NOMO-1 treated with DMSO at 0.1 percent for 48 hours (cell line): ENCODE data around the gene MRPS11.
"Not testable (repeated sequence)": the region's sequence is repeated elsewhere in the genome, so short reads cannot be mapped to it uniquely, and the experiment has no call there.

Source experiments
- DNase-seq: peaks from one replicate; lab custom pipeline; 2025; ENCODE audit not compliant: unreplicated experiment; lab: John Stamatoyannopoulos, UW

Gene MRPS11

DNA sequence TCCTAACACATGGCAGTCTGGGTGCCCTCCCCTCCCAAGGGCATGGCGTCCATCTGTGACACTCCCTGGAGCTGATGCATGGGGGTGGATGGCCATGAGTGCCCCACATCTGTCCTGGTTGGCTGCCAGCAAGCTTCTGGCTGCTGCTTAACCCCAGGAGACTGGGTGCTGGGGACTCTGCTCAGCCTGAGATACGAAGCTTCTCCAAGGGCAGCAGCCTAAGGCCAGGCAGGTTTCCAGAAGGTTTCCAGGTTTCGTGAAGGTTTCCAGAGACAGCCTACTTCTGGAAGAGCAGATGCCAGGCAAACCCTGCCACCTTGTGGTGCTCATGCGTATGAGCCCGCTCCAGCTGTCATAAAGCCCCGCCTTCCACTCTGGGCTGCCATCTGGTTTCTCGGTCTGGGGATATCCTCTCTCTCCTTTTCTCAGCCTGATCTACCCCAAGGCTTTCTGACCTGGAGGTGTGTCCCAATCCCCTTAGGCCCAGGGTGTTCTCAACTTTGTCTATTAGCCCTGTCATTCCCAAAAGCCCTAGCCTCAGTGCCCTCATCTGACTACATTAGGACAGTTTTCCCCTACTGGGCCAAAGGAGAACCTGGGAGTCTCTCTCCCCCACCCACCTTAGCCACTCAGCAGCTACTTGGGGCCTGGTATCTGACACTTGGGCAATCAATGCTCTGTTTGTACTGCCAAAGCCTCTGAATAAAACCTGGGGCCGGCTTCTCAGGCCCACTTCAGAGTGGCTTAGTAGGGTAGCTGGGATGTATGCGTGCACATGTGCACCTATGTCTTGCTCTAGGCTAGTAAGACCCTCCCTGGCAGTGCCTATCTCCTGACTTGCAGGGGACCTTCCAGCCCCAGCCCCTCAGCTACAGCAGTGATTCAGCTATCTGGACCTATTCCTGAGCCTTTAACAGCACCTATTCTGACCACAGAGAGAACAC is 12.4 kb upstream of the MRPS11 start:
- peak; percentile 11 for DNase-seq

DNA sequence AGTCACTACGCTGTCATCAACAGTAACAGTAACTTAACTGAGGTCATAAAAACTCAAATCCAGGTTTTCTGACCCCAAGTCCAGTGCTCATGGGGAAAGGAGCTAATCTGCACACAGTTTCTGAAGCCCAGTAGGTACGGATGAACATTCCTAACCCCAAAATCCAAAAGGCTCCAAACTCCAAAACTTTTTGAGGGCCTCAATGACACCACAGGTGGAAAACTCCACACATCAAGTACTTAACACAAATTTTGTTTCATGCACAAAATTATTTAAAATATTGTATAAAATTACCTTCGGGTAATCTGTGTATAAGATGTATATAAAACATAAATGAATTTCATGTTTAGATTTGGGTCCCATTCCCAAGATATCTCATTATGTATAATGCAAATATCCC is 10.8 kb upstream of the MRPS11 start:
- DNase-seq = no peak

DNA sequence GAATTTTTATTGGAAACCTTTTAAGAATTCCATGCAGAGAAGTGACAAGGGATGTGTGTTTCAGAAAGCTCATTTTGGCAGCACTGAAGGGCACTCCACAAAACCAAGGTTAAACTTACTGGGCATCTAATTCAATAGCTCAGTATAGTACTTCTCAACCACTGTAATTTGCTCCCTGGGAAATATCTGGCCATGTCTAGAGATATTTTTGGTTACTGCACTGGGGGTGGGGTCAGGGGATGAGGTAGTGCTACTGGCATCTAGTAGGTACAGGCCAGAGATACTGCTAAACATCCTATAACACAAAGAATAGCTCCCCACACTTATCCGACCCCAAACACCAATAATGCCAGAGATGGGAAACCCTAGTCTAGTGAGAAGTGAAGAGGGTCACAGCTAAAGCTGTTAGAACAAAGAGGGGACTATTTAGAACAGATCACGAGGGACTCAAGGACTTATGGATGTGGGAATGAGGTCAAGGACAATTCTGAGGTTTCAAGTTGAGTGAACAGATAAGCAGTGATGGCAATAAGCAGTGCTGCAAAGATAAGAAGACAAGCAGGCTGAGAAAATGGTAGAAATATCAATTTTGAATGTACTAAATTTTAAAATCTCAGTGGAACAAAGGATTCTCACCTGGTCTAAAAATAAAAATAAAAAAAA is 3.5 kb upstream of the MRPS11 start:
- DNase-seq = no peak

DNA sequence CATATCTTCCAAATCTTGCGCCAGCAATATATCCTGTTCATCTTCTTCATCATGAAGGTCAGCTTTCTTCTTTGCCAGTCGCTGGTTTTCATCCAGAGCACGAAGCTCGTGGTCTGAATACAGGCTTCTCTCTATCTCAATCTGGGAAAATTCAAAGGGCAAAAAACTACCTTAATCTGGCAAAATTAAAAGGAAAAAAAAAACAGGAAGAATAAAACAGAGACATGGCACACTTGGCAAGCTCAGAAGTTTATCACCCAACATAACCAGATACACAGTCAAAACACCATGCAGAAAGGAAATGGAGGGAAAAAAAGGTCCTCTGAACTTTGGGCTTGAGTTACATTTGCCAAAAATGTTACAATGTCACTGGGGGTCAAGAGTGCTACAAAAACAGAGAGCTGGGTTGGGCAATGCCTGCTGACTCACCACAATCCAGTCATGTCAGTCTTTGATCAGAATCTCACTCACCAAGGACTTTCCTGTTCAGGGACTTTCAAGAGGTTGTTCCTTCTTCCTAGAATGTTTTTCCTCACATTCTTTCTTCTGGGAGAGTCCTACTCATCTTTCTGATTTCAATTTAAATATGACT is 1.8 kb upstream of the MRPS11 start:
- peak; percentile 59 for DNase-seq

DNA sequence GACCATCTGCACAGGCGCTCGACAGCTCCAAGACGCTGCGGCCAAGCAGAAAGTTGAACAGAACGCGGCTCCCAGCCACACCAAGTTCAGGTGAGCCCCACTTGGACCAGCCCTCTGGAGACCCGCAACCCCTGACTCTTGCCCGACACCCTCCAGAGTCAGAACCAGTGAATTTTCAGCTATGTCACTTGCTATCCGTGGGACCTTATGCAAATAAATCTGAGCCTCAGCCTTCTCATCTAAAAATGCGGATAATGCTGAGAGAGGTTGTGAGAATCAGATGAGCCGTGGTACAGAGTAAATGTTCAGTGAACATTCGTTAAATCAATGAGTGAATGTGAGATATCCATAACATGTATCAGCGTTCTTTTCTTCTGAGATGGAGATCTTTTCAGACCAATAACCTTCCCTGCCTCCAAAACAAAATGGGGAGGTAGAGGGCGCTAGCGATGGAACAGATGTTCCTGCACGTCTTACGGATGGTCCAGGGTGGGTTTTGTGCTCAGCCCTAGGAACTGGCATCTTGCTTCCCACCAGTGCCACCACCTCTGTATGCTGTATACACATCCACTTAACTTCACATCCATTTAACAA is 524 bp downstream of the MRPS11 start:
- DNase-seq = no peak

DNA sequence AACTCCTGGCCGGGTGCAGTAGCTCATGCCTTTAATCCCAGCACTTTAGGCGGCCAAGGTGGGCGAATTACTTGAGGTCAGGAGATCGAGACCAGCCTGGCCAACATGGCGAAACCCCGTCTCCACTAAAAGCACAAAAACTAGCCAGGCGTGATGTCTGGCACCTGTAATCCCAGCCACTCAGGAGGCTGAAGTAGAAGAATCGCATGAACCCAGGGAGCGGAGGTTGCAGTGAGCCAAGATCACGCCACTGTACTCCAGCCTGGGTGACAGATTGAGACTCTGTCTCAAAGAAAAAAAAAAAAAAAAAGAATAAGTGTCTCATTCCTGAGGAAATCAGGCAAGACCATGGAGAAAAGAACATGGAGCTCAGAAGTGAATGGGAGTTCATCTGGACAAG is 1.2 kb downstream of the MRPS11 start:
- DNase-seq = not testable (repeated sequence)

DNA sequence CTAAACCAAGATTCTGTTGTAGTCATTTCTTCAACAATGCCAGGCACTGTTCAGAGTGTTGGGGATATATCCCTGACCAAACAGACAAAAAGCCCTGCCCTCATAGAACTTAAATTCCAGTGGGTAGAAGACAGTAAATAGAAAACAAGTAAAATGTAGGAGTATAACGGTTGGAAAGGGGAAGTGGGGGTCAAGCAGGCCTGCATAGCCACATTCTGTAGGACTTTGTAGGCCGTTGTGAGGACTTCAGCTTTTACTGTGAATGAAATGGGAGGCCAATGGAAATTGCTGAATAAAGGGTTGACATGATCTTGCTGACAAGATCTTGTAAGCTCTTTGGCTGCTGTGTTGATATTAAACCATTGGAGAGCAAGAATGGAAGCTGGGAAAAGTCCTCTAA is 1.8 kb downstream of the MRPS11 start:
- DNase-seq = no peak

DNA sequence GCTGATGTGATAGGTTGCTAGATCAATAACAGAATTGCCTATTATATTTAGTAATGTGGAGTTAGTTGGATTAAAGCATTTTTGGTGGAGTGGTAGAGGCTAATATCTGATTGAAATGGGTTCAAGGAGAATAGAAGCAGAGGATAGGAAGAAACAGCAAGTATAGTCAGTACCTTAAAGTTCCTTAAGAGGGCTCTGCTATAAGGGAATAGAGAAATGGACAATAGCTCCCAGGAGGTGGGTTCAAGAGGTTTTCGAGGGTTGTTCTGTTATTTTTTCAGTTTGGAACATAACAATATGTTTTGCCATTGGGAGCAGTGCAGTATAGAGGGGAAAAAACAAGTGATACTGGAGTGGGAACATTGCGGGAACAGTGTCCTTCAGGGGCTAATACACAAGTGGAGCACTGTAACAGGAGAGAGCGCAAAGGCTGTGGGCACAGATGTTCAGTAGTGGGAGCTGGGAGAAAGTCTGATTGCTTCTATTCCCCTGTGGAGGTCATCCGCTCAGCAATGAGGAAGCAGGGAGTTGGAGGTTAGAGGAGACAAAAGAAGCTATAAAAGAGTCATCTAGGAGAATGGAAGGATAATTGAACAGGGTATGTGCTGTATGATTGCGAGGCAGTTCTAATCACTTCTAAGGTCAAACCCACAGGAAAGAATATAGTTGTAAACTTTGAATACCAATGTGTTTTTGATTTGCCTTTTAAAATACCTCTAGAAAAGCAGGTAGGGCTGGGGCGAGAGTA is 3.3 kb downstream of the MRPS11 start:
- no peak for DNase-seq

DNA sequence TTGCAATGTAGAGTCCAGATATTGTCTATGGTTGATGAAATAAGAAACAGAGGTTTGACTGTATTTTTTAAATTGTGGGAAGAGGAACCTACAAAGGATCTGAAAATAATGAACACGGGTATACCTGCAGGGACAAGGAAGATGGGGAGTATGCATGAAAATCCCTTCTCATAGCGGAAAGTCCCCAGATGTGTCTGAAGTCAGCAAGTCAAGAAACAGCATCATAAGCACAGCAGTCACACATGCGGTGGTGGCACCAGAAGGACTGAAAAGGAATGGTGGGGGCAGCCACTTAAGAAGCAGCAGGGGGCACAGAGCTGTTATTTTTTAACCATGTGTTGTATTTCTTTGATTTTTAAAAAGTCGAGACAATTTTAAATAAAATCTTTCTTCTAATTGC is 4.7 kb downstream of the MRPS11 start:
- no peak for DNase-seq

DNA sequence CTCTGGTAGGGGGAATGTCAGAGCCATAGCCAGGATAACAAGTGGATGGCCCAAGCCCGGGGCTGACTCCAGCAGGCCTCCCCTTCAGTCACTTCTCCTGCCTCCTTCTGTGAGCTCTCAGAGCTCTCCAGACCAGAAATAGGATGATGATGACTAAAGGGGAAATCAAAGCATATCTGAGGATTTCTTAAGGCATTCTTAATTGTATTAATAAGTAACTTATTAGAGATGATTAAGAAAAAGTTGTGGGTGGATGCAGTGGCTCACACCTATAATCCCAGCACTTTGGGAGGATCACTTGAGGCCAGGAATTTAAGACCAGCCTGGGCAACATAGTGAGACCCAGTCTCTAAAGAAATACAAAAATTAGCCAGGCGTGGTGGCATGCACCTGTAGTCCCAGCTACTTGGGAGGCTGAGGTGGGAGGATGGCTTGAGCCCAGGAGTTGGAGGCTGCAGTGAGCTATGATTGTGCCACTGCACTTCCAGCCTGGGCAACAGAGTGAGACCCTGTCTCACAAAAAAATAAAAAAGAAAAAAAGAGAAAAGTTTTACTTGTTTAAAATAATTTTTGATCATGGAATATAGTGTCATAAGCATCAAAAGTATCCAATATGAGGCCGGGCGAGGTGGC is 6.3 kb downstream of the MRPS11 start:
- DNase-seq = not testable (repeated sequence)

DNA sequence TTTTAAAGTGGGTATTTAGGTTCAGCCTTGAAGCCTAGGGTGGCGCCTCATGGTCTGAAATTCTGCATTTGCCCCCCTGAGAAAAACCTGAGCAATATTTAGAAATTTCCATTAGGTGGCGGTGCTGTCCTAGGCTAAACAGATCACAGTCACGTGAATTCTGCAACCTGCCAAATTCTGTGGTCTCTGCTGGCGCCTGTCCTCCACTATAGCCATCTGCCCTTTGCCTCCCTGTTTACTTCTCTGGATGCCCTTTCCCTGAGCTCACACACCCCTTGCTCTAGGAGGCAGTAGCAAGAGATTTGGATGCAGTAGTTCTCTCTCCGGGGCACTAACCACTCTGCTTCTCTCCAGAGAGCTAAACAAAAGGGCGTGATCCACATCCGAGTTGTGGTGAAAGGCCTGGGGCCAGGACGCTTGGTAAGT is 9.1 kb downstream of the MRPS11 start:
- peak; percentile 37 for DNase-seq

DNA sequence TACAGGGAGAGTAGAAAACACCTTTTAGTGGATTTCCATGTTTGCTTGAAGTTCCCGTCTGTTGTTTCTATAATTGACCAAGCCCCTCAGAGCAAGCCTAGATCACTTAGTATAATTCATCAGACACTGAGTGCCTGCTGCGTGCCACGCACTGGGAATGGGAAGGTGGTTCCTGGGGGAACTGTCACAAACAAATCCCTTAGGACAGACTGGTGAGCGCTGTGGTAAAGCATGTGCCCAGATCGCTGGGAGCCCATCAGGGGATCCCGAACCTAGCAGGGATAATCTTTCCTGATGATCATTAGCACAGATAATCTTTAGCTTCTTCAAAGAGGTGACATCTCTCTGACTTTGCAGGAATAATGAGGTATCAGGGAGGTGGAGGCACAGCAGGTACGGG is 9.6 kb downstream of the MRPS11 start:
- no peak for DNase-seq

DNA sequence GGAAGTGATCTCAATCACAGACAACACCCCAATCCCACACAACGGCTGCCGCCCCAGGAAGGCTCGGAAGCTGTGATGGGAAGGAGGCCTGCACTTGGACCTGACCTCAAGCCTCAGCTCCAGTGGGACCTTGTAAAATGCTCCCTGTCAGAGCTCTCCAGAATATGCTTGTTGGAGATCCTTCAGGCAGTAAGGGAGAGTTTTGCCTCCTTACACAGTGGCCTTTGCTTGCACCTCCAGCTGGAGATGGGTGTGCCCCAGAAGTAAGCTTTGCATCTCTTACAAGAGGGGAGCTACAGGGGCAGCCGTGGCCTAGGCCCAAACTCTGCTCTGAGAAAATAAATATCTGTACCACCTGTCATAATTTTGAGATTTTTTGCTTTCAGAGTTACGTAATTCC is 10.4 kb downstream of the MRPS11 start:
- no peak for DNase-seq

DNA sequence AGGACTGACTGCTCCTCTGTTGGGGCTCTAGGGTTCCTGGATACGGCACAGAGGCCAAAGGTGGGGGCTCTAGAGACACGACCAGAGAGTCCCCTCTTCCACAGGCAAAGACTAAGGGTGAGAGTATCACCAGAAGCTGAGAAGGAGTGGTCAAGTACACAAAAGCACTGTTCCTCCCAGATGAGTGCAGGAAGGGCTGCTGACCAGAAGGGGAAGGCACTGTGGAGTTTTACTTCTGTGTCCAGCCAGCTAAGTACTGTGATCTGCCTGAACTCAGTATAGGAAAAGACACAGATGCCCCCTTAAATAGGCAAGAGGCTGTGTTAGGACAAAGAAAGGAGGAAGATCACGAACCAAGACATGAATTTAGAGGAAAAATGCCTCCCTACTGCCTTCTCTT is 11.7 kb downstream of the MRPS11 start:
- no peak for DNase-seq

DNA sequence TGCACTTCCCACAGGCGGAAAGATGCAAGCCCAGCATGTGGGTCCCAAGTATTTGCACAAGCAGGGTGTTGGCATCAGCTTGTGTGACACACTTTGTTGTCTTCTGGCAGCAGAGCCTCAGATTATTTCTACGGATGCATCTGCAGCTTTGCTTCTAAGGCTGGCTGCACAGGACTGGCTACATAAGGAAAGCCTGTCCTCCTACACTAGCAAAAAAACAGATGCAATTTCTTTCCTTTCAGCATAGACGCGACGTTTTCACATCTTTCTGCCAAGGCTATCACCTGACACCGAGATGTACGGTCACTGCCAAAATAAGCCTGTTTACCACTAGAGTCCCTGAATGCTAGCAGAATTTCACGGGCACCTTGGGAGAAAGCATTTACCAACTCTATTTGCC is 13.5 kb downstream of the MRPS11 start:
- no peak for DNase-seq

DNA sequence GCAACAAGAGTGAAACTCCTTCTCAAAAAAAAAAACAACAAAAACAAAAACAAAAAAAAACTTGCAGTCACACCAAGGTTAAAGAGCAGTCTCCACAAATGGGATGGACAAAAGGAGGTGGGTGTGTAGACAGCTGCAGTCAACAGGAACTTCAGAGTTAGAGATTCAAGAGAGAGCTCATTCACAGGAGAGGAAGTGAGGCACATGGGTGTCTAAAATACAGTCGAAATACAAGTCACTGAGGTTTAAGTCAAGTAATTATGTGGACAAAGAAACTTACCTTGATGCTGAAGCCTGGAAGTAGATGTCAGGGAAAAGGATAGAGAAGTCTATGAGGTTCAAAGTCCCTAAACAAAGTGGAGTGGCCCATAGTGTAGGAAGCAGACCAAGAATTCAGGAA is 14.8 kb downstream of the MRPS11 start:
- no peak for DNase-seq

DNA sequence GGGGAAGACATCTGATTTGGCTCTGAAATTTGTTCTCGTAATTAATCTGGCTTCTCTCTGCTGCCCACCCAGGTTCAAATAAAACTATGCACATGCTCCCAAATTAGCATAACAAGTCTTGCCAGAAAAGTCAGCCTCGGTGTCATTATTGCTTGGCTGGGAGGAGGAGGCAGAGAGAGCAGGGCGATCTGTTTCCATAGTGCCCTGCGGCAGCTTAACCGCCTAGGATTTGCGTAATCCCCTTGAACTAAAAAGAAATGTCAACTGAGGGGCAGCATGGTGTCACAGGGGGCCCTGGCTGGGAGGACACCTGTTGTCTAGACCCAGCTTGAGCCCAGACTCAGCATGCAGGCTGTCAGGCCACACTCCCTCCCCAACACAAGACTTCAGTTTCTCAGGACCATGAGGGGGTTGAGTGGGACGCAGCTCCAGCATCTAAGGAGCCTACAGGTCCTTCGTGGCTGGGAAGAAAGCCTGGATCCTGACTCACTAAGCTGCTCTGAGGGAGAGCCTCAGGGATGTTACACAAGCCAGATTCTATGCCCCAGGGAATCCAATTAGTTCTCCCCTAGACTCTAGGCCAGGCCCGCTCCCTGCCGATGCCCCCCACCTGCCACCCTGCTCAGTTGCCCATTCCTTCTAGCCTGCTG is 17.3 kb downstream of the MRPS11 start:
- peak; percentile 23 for DNase-seq

DNA sequence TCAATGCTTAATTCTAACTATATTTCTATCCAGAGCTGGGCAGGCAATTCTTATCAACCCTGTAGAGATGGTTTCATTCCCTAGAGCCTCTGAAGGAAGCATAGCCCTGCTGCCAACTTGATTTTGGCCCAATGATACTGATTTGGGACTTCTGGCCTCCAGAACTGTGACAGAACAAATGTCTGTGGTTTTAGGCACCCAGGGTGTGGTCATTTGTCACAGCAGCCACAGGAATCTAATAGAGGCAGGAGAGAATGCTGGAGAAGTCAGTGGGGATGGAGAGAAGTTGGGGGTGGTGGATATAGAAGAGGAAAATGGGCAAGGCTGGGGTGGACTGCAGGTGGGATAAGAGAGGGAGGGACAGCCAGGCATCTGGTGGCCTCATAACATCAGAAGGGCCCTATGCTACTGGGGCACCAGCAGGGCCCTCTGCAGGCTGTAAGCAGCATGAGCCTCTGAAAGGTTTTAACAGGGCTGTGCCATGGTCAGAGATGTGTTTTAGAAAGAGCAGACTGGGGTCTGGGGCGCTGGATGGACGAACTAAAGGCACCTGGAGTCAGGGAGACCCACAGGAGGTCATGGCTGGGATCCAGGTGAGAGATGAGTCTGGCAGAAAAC is 19.8 kb downstream of the MRPS11 start:
- no peak for DNase-seq

DNA sequence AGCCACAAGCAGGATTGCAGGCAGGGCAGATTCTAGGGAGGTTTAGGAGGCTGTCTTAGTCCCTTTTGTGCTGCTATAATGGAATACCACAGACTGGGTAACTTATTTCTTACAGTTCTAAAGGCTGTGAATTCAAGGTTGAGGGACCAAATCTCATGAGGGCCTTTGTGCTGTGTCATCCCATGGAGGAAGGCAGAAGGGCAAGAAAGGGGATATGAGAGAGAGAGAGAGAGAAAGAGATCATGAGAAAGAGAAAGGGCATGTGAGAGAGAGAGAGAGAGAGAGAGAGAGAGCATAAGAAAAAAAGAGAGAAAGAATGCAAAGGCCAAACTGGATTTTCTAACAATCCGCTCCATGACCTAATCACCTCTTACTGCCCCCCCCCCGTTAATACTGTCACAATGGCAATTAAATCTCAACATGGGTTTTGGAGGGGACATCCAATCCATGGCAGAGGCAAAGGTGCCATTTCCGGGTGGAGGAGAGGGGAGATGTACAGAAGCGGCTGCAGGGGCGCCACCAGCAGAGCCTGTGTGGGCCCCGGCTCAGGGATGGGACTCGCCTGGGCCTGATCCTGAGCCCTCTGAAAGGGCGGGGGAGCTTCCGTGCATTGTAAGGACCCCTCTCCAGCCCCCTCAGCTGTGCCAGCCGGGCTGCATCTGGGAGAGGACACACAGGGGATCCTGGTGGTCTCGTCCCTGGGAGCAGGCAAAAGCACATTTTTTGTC is 20.5 kb downstream of the MRPS11 start:
- DNase-seq = peak; percentile 58
